Measurements from ENCODE around the gene ZNF69. TPM values are rescaled to one million over a fixed set of nuclear protein-coding genes. Genes with fewer than 3 reads are reported as not detected.
"Not testable (repeated sequence)": the region's sequence is repeated elsewhere in the genome, so short reads cannot be mapped to it uniquely, and the experiment has no call there.

The ZNF69 gene
- total and polyA plus RNA-seq, 9 donors = 7.5 to 25.5 (median 13.6) TPM

DNA sequence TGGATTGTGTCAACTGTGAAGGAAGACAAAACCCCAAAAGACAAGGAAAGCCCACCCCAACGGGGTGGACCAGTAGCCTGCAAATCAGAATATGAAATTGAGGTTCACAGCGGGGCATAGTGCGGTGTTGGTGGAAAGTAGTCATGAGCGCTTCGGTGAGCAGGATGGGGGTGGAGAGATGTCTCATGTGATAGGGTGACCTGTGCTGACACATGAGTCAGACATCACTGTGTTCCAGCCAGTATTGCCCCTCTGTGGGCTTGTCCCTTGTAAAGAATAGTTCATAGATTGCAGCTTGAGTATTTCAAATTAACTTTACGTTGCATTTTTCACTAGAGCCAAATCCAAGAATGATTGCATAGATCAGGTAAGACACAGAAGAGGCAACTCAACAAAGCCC lies 7.3 kb downstream of the ZNF69 start:
- WGBS, 3 donors = 97 to 98% (median 98%) methylated on average over 6 of the region's 6 CpGs
- intact Hi-C loops (cut with DNase I) = loop anchor here in 1 of 4 donors (2.0 kb wide), 1 partner anchor 40 kb away; no protein-coding TSS in a partner anchor

DNA sequence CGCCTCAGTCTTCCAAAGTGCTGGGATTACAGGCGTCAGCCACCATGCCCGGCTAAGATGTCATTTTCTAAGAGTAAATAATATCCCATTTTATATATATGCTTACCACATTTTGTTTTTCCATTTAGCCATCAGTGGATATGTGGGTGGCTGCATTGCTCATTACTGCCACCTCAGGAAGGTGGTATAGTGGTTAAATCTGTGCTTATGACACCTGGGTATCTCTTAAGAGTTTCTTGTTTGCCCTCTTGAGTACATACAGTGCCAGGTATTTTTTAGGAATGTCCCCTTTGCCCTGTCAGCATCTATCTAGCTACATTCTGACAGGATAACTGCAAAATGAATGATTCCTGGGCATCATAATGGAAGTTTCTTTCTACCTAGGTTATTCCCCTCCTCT lies 14.6 kb downstream of the ZNF69 start:
- no peaks in the 10 kb centered on the region for H3K27me3 ChIP-seq
- H3K4me1 ChIP-seq (ENCODE audit: insufficient read depth) = no peaks in the 10 kb centered on the region
- DNase-seq = no peak
- H3K9me3 ChIP-seq = peaks cover 7 to 75% of the 10 kb centered on the region in 2 donors
- TF ChIP-seq, protein P1, sequence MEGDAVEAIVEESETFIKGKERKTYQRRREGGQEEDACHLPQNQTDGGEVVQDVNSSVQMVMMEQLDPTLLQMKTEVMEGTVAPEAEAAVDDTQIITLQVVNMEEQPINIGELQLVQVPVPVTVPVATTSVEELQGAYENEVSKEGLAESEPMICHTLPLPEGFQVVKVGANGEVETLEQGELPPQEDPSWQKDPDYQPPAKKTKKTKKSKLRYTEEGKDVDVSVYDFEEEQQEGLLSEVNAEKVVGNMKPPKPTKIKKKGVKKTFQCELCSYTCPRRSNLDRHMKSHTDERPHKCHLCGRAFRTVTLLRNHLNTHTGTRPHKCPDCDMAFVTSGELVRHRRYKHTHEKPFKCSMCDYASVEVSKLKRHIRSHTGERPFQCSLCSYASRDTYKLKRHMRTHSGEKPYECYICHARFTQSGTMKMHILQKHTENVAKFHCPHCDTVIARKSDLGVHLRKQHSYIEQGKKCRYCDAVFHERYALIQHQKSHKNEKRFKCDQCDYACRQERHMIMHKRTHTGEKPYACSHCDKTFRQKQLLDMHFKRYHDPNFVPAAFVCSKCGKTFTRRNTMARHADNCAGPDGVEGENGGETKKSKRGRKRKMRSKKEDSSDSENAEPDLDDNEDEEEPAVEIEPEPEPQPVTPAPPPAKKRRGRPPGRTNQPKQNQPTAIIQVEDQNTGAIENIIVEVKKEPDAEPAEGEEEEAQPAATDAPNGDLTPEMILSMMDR (IDR thresholded peaks at IDR 0.05) = no peak
- no peak for TF ChIP-seq EP300 (IDR thresholded peaks at IDR 0.05)
- no peak overlapping the region for H3K27ac ChIP-seq
- WGBS, 3 donors = 97 to 99% (median 98%) methylated on average over 3 of the region's 3 CpGs
- intact Hi-C loops (cut with DNase I) = no loop called here
- peaks cover 2% of the 10 kb centered on the region for H3K36me3 ChIP-seq
- no peak overlapping the region for H3K4me3 ChIP-seq

More for the DNA sequence above, 7.3 kb downstream of the ZNF69 start:
- Histone ChIP-seq H3K27ac (no peak overlapping the region), H3K36me3 (no peaks in the 10 kb centered on the region), H3K9me3 (peaks cover 0 to 13% of the 10 kb centered on the region in 2 donors), H3K4me3 (no peak overlapping the region), H3K4me1 (ENCODE audit: insufficient read depth) (no peaks in the 10 kb centered on the region), H3K27me3 (no peaks in the 10 kb centered on the region)
- no peak for DNase-seq
- no peak for TF ChIP-seq POLR2A (IDR thresholded peaks at IDR 0.05)
- TF ChIP-seq, protein P1 (IDR thresholded peaks at IDR 0.05) = no peak
- no peak for TF ChIP-seq EP300 (IDR thresholded peaks at IDR 0.05)

DNA sequence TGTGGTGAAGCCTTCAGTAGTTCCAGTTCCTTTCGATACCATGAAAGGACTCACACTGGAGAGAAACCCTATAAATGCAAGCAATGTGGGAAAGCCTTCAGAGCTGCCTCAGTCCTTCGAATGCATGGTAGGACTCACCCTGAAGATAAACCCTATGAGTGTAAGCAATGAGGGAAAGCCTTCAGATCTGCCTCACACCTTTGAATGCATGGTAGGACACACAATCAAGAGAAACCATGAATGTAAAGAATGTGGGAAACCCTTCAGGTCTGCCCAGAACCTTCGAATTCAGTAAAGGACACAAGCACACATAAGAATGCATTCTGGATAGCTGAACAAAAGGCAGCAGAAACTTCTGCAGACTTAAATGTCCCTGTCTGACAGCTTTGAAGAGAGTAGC lies 18.3 kb downstream of the ZNF69 start:
- WGBS, 3 donors = 95 to 99% (median 97%) methylated on average over 3 of the region's 3 CpGs
- Histone ChIP-seq H3K4me1 (ENCODE audit: insufficient read depth) (no peaks in the 10 kb centered on the region), H3K36me3 (peaks cover 2% of the 10 kb centered on the region), H3K27ac (no peak overlapping the region), H3K4me3 (no peak overlapping the region), H3K27me3 (no peaks in the 10 kb centered on the region), H3K9me3 (peaks cover 7 to 54% of the 10 kb centered on the region in 2 donors)
- DNase-seq = no peak
- intact Hi-C loops (cut with DNase I) = no loop called here
- TF ChIP-seq EP300 (IDR thresholded peaks at IDR 0.05) = no peak
- TF ChIP-seq, protein P1 (IDR thresholded peaks at IDR 0.05) = no peak
- TF ChIP-seq POLR2A (IDR thresholded peaks at IDR 0.05) = no peak

DNA sequence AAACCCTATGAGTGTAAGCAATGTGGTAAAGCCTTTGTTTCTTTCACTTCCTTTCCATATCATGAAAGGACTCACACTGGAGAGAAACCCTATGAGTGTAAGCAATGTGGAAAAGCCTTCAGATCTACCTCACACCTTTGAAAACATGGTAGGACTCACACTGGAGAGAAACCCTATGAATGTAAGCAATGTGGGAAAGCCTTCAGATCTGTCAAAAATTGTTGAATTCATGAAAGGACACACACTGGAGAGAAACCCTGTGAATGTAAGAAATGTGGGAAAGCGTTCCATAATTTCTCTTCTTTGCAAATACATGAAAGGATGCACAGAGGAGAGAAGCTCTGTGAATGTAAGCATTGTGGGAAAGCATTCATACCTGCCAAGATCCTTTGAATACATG lies 24.4 kb downstream of the ZNF69 start:
- DNase-seq; H3K27ac ChIP-seq; H3K4me1 ChIP-seq (ENCODE audit: insufficient read depth); H3K36me3 ChIP-seq; intact Hi-C loops (cut with DNase I); H3K4me3 ChIP-seq; H3K27me3 ChIP-seq: not testable (repeated sequence)
- peaks cover 3 to 13% of the 10 kb centered on the region in 2 donors for H3K9me3 ChIP-seq
- WGBS, 3 donors = 90 to 100% (median 98%) methylated on average over 1 of the region's 1 CpG

GRCh38 chr19:11914417-11915051 lies 27.0 kb downstream of the ZNF69 start:
- DNase-seq; H3K4me3 ChIP-seq; intact Hi-C loops (cut with DNase I); H3K27me3 ChIP-seq; H3K27ac ChIP-seq; H3K4me1 ChIP-seq (ENCODE audit: insufficient read depth); H3K36me3 ChIP-seq: not testable (repeated sequence)
- H3K9me3 ChIP-seq = peaks cover 3 to 13% of the 10 kb centered on the region in 2 donors
- 86 to 92% (median 89%) methylated on average over 4 of the region's 4 CpGs for WGBS, 3 donors
